PC-9 (cell line): ENCODE data around the gene CD8B.

Experiments
- EZH2 ChIP-seq: fragments of 200-600 bp; sonication (generic); IDR thresholded peaks from 2 replicates; pipeline ENCODE4 v1.8.0; 2017; ENCODE audit warnings: antibody characterized with exemption, low read depth
- TF ChIP-seq, protein P1 (sequence below): fragments of 200-600 bp; sonication (generic); conservative IDR thresholded peaks from 2 replicates; pipeline ENCODE4 v1.6.1; 2017; ENCODE audit warnings: mixed run types, antibody characterized with exemption, mild to moderate bottlenecking, moderate library complexity

DNA sequence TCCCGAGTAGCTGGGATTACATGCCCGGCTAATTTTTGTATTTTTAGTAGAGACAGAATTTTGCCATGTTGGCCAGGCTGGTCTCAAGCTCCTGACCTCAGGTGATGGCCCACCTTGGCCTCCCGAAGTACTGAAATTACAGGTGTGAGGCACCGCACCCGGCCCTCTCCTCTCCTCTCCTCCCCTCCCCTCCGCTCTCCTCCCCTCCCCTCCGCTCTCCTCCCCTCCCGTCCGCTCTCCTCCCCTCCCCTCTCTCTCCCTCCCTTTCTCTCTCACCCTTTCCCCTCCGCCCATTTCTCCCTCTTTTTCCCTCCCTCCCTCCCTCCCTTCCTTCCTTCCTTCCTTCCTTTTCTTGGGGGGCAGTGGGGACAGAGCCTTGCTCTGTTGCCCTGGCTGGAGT, 28.4 kb downstream of the CD8B start:
- TF ChIP-seq, protein P1, sequence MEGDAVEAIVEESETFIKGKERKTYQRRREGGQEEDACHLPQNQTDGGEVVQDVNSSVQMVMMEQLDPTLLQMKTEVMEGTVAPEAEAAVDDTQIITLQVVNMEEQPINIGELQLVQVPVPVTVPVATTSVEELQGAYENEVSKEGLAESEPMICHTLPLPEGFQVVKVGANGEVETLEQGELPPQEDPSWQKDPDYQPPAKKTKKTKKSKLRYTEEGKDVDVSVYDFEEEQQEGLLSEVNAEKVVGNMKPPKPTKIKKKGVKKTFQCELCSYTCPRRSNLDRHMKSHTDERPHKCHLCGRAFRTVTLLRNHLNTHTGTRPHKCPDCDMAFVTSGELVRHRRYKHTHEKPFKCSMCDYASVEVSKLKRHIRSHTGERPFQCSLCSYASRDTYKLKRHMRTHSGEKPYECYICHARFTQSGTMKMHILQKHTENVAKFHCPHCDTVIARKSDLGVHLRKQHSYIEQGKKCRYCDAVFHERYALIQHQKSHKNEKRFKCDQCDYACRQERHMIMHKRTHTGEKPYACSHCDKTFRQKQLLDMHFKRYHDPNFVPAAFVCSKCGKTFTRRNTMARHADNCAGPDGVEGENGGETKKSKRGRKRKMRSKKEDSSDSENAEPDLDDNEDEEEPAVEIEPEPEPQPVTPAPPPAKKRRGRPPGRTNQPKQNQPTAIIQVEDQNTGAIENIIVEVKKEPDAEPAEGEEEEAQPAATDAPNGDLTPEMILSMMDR, result no peak
- TF ChIP-seq EZH2, result no peak
